ENCODE data around the gene TRAT1. TPM values are rescaled to one million over a fixed set of nuclear protein-coding genes. Genes with fewer than 3 reads are reported as not detected.
"Not testable (repeated sequence)": the region's sequence is repeated elsewhere in the genome, so short reads cannot be mapped to it uniquely, and the experiment has no call there.

Gene TRAT1
- total and polyA plus RNA-seq, 8 donors, result 0.28 to 4.8 (median 0.46) TPM; not detected in 5

GRCh38 chr3:108820586-108820985, 2.0 kb upstream of the TRAT1 start:
- intact Hi-C loops (cut with DNase I; ENCODE audit: low total_unique reads), result no loop called here
- no peak for DNase-seq
- H3K36me3 ChIP-seq, result no peaks in the 10 kb centered on the region
- 70 to 94% (median 87%) methylated on average over 1 of the region's 1 CpG for WGBS, 5 donors
- H3K27ac ChIP-seq, result no peak overlapping the region
- no peaks in the 10 kb centered on the region for H3K9me3 ChIP-seq
- H3K4me3 ChIP-seq, result no peak overlapping the region
- H3K27me3 ChIP-seq, result no peaks in the 10 kb centered on the region
- H3K4me1 ChIP-seq, result no peaks in the 10 kb centered on the region
- TF ChIP-seq EP300 (IDR thresholded peaks at IDR 0.05), result no peak
- no peak for TF ChIP-seq POLR2A (IDR thresholded peaks at IDR 0.05)
- TF ChIP-seq CTCF (IDR thresholded peaks at IDR 0.05), result no peak

- intact Hi-C loops (cut with DNase I; ENCODE audit: low total_unique reads), result no loop called here
- TF ChIP-seq CTCF (IDR thresholded peaks at IDR 0.05) (no peak), EP300 (IDR thresholded peaks at IDR 0.05) (no peak), POLR2AphosphoS5 (IDR thresholded peaks at IDR 0.05) (no peak), POLR2A (IDR thresholded peaks at IDR 0.05) (no peak)
- Histone ChIP-seq H3K27me3 (no peaks in the 10 kb centered on the region), H3K27ac (no peak overlapping the region), H3K4me1 (no peaks in the 10 kb centered on the region), H3K36me3 (no peaks in the 10 kb centered on the region), H3K9me3 (no peaks in the 10 kb centered on the region), H3K4me3 (no peak overlapping the region)
- 81 to 90% (median 86%) methylated on average over 2 of the region's 2 CpGs for WGBS, 5 donors
- DNase-seq, result no peak
Measured at GRCh38 chr3:108823227-108823626, 641 bp downstream of the TRAT1 start.

- 84 to 91% (median 90%) methylated on average over 10 of the region's 10 CpGs for WGBS, 5 donors
- intact Hi-C loops (cut with DNase I; ENCODE audit: low total_unique reads); H3K4me1 ChIP-seq; H3K9me3 ChIP-seq; H3K27ac ChIP-seq; DNase-seq; H3K4me3 ChIP-seq; H3K36me3 ChIP-seq; H3K27me3 ChIP-seq: not testable (repeated sequence)
Measured at GRCh38 chr3:108823803-108824202, 1.2 kb downstream of the TRAT1 start.

GRCh38 chr3:108826309-108827187, 4.0 kb downstream of the TRAT1 start:
- Histone ChIP-seq H3K9me3 (no peaks in the 10 kb centered on the region), H3K4me1 (no peaks in the 10 kb centered on the region), H3K4me3 (no peak overlapping the region), H3K27me3 (no peaks in the 10 kb centered on the region), H3K36me3 (no peaks in the 10 kb centered on the region), H3K27ac (no peak overlapping the region)
- TF ChIP-seq POLR2A (IDR thresholded peaks at IDR 0.05), result no peak
- TF ChIP-seq CTCF (IDR thresholded peaks at IDR 0.05), result no peak
- TF ChIP-seq POLR2AphosphoS5 (IDR thresholded peaks at IDR 0.05), result no peak
- DNase-seq, result no peak
- WGBS, 5 donors, result 72 to 83% (median 76%) methylated on average over 6 of the region's 6 CpGs
- intact Hi-C loops (cut with DNase I; ENCODE audit: low total_unique reads), result no loop called here

GRCh38 chr3:108830381-108830780, 7.8 kb downstream of the TRAT1 start:
- DNase-seq, result no peak
- Histone ChIP-seq H3K4me1 (no peaks in the 10 kb centered on the region), H3K27ac (no peak overlapping the region), H3K9me3 (no peaks in the 10 kb centered on the region), H3K36me3 (no peaks in the 10 kb centered on the region), H3K27me3 (no peaks in the 10 kb centered on the region), H3K4me3 (no peak overlapping the region)
- intact Hi-C loops (cut with DNase I; ENCODE audit: low total_unique reads), result no loop called here
- TF ChIP-seq POLR2AphosphoS5 (IDR thresholded peaks at IDR 0.05), result no peak
- TF ChIP-seq POLR2A (IDR thresholded peaks at IDR 0.05), result no peak
- TF ChIP-seq EP300 (IDR thresholded peaks at IDR 0.05), result no peak
- no peak for TF ChIP-seq CTCF (IDR thresholded peaks at IDR 0.05)
- WGBS, 5 donors, result 58 to 66% (median 63%) methylated on average over 3 of the region's 3 CpGs

Data from stomach (tissue), 9 donors.